ENCODE data around the gene BSX.

BSX gene

GRCh38 chr11:122931510-122931909, 50.1 kb downstream of the BSX start:
- Histone ChIP-seq H4K8ac (ENCODE audit: low read length) (no peak overlapping the region), H3K18ac (ENCODE audit: low read depth in 1 of 2, low read length in 2 of 2) (no peak overlapping the region), H2AFZ (ENCODE audit: low read depth, low read length) (no peak overlapping the region), H3K9me3 (ENCODE audit: control insufficient read depth, low read length) (no peaks in the 10 kb centered on the region), H2BK12ac (ENCODE audit: low read length in 2 of 2) (no peak overlapping the region), H3K9ac (ENCODE audit: low read length) (no peak overlapping the region), H2BK5ac (ENCODE audit: low read depth, low read length, poor library complexity, severe bottlenecking) (no peak overlapping the region), H3K4ac (ENCODE audit: low read depth in 1 of 2, low read length in 2 of 2) (no peak overlapping the region), H3K27me3 (ENCODE audit: control insufficient read depth in 1 of 2, insufficient read depth in 1 of 2, low read length in 2 of 2) (peaks cover 0 to 5% of the 10 kb centered on the region in 2 experiments), H3K79me1 (replicated peaks; ENCODE audit: low read length, poor library complexity, severe bottlenecking) (no peaks in the 10 kb centered on the region), H3K14ac (ENCODE audit: low read length in 2 of 2) (no peak overlapping the region), H2BK120ac (ENCODE audit: low read depth, low read length) (no peak overlapping the region), H3K23ac (ENCODE audit: low read length in 2 of 2) (no peak overlapping the region), H4K91ac (ENCODE audit: low read length) (no peak overlapping the region), H3K4me3 (ENCODE audit: insufficient read depth in 1 of 2, low read depth in 1 of 2, low read length in 2 of 2) (no peak overlapping the region), H3K4me1 (ENCODE audit: control insufficient read depth, insufficient read depth, low read depth, low read length) (no peaks in the 10 kb centered on the region), H3K36me3 (ENCODE audit: control insufficient read depth in 1 of 2, insufficient read depth in 2 of 2, low read depth in 1 of 2, low read length in 2 of 2) (peaks cover 0 to 2% of the 10 kb centered on the region in 2 experiments), H3K27ac (ENCODE audit: low read length, poor library complexity, severe bottlenecking) (no peak overlapping the region), H3K4me2 (ENCODE audit: low read length, poor library complexity, severe bottlenecking) (no peak overlapping the region), H2AK5ac (ENCODE audit: low read length, severe bottlenecking) (no peak overlapping the region), H2BK15ac (ENCODE audit: low read depth, poor library complexity, severe bottlenecking) (no peak overlapping the region)
- DNase-seq, result no peak
- WGBS, result 70% methylated on average over 5 of the region's 6 CpGs

All from mesenchymal stem cell (in vitro differentiated cells and primary cell).